NCI-H345 (cell line): ENCODE measurements around the gene FRS3.
"Not testable (repeated sequence)": the region's sequence is repeated elsewhere in the genome, so short reads cannot be mapped to it uniquely, and the experiment has no call there.

ENCODE experiments used
- DNase-seq: peaks from one replicate; lab custom pipeline; 2025; lab: John Stamatoyannopoulos, UW

The FRS3 gene, protein sequence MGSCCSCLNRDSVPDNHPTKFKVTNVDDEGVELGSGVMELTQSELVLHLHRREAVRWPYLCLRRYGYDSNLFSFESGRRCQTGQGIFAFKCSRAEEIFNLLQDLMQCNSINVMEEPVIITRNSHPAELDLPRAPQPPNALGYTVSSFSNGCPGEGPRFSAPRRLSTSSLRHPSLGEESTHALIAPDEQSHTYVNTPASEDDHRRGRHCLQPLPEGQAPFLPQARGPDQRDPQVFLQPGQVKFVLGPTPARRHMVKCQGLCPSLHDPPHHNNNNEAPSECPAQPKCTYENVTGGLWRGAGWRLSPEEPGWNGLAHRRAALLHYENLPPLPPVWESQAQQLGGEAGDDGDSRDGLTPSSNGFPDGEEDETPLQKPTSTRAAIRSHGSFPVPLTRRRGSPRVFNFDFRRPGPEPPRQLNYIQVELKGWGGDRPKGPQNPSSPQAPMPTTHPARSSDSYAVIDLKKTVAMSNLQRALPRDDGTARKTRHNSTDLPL

GRCh38 chr6:41779788-41780550 lies at the start of gene FRS3:
Gene FRS3, minus strand, starts transcription at chr6:41779900. Its CDS starts 2,913 bp downstream, at chr6:41776987.
- peak; percentile 97 for DNase-seq

GRCh38 chr6:41826343-41827022 lies 46.8 kb upstream of the FRS3 start:
- DNase-seq: no peak

- DNase-seq: no peak
These were observed 45.2 kb upstream of the FRS3 start for GRCh38 chr6:41824571-41825569.

DNA sequence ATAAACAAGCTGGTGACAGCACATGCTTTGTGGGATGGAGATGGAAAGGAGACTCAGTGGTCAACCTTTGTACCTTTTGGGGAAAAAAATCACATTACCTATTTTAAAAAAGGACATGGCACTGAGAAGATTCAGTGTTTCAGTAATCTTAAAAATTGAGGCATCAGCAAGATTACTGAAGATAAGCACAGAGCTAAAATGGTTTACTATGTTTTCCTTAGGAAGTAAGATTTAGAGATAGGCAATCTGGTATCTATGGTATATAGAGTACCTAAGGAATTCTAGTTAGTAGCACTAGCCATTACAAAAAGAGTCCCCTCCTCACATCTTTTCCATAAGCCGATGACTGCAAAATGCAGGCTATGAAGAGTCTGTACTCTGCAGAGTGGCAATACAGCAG lies 43.5 kb upstream of the FRS3 start:
- no peak for DNase-seq

GRCh38 chr6:41822021-41822420 lies 42.3 kb upstream of the FRS3 start:
- DNase-seq: no peak

- no peak for DNase-seq
These were observed 41.6 kb upstream of the FRS3 start for GRCh38 chr6:41821266-41821665.

GRCh38 chr6:41818271-41819054 lies 38.8 kb upstream of the FRS3 start:
- DNase-seq: no peak

DNA sequence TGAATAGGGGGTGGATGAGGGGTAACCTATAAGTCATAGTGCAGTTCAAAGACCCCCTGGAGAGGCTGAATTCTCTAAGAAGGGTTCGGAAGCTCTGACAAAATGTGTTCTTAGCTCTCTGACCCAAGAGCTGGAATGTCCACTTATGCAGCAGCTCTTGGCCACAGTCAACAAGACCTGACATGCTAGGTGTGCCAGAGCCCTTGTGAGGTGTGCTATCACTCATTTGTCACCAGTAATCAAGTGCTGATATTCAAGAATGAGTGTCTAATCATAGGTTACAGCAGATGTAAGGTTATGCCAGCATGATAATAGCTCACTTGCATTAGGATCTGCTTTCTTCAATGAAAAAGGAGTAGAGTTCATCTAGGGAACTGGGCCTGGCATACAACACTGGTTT lies 35.9 kb upstream of the FRS3 start:
- no peak for DNase-seq

DNA sequence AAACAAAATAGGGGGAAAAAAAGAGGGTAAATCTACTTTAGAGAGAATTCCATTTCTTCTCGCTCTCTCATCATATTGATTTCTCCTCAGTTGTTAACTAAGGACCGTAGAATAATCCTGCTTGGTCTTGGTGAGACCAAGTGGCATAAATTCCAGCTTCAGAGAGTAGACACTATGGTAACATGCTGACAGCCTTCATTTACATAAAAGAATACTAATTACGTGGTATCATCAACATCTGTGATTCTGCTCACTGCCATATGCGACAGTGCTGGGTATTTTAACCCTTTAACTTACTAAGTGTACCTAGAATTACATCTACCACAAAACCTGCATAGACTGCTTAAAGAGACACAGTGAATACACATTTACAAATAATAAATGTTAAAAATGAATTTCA lies 34.9 kb upstream of the FRS3 start:
- DNase-seq: no peak

DNA sequence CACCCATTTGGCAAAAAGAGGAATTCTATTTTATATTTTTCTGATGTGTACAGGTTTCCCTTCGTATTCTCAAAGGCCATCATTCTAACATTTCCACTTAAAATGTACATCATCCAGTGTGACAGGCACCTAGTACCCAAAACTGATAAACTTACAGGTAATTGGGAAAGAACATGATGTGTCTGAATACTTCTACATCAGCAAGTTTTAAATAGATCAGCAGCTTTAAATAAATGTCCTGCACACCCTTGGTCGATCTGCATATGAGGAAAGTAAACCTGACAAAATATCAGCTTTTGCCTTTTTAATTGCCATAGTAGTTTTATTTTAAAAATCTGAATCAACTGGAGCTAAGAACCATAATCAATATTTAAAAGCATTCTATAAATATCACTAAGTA lies 34.3 kb upstream of the FRS3 start:
- no peak for DNase-seq

DNA sequence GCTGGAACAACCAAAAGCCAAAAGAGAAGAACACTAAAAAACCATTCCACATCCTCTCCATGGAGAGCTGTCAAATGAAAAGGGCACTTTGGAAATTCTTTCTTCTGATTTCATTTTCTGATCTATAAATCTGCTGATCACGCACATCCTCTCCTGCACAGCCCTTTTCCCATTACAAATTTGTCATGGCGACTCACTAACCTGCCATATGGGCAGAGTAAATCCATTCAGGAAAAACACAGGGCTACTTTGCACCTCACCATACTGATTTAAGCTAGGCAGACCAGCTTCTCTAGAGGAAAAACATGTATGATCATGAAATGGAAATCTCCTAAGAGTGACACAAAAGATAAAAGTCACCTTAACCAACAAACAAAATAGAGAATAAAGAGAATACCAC lies 33.8 kb upstream of the FRS3 start:
- no peak for DNase-seq

- not testable (repeated sequence) for DNase-seq
These were observed 32.2 kb upstream of the FRS3 start for GRCh38 chr6:41811946-41812345.

- no peak for DNase-seq
These were observed 31.4 kb upstream of the FRS3 start for GRCh38 chr6:41811095-41811494.

DNA sequence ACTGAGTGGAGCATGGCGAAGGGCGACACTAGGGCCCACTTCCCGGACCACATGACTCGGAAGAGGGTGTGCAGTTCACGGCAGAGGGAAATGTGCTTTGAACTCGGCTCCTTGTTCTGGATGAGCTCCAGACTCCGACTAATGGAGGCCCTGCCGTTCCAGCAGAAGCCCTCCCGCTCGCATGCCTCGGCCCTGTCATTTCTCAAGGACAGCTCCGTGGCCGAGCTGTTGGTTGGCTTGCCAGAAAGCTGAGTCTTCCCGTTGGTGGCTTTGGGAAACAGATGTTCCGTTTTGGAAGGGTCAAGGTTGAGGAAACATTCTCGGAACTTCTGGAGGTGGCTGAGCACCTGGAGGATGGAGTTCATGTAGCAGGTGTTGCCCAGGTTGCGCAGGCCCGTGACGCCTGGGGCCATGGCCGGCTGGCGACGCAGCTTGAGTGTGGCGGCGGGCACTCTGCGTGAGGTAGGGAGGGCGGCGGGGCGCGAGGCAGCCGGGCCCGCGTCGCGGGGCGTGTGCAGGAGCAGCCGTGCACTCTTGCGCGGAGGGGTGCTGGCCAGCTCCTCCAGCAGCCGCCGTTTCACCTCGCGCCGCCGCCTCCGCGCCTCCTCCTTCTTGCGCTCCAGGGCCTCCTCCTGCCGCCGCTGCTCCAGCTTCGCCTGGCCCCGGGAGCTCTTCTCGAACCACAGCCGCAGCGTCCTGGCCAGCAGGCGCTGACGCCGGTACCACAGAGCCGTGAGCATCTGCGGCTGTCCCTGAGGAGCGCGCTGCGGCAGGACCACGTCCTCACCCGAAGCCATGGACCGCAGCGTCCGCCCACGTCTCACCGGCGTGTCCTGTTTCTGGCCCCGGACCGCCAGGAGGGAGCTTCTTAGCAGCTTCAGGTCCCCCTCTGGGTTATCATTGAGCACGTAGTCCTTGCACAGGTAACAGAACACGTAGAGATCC lies 26.4 kb upstream of the FRS3 start:
- no peak for DNase-seq

DNA sequence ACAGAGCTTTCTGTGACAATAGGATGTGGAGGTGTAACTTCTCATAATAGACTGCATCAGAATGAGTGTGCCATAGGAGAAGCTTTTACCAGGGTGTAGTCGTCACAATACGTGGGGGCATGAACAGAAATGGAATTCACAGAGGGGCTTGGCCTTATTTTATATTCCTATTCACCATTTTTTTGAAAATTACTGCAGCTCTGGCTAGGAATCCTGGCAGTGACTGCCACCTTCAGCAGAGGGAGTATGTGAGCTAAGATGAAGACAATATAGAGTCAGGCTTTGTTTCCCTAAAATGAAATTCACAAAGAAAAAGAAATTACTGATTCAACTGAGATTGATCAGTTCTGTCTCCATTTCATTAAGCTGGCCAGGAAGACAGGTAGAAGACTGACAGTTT lies 21.7 kb upstream of the FRS3 start:
- DNase-seq: no peak

- DNase-seq: no peak
These were observed 19.8 kb upstream of the FRS3 start for GRCh38 chr6:41799559-41799911.

- DNase-seq: no peak
These were observed 19.3 kb upstream of the FRS3 start for GRCh38 chr6:41798901-41799558.

- no peak for DNase-seq
These were observed 16.8 kb upstream of the FRS3 start for GRCh38 chr6:41796474-41796873.

DNA sequence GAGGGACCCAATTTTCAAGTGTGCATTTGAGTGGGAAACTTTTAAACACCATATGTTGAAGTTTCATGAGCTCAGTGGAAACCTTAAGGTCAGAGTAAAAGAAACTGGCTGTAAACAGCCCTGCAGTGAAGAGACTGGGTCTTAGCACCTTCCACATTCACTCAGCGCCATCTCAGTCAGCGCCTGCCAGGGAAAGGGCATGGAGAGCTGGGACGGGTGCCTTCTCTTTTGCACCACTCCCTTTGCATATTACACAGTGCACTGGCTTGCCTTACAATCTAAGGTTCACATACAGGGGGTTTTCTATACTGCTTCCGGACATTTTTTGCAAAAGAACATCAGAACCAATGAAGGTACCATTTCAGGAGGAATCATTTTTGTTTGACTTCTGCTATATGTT lies 12.3 kb upstream of the FRS3 start:
- DNase-seq: no peak
